Measurements from ENCODE around the gene WIPI1.
A peak's percentile ranks its signal among the peaks of the same experiment; 100 is the strongest.

Gene WIPI1

GRCh38 chr17:68401288-68401687 lies 56.0 kb downstream of the WIPI1 start:
- Mint-ChIP-seq H3K4me1 (ENCODE audit: low read depth) (peaks cover 31% of the 10 kb centered on the region), H3K27me3 (ENCODE audit: low read depth) (no peaks in the 10 kb centered on the region), H3K27ac (no peak overlapping the region), H3K4me3 (no peak overlapping the region), H3K9me3 (peaks cover 25% of the 10 kb centered on the region), H3K36me3 (ENCODE audit: low read depth) (peaks cover 41% of the 10 kb centered on the region)
- no peak for DNase-seq (ENCODE audit: low spot score)

GRCh38 chr17:68400404-68400735 lies 56.9 kb downstream of the WIPI1 start:
- DNase-seq (ENCODE audit: low spot score), result no peak
- peaks cover 35% of the 10 kb centered on the region for H3K36me3 Mint-ChIP-seq (ENCODE audit: low read depth)
- H3K9me3 Mint-ChIP-seq, result peaks cover 16% of the 10 kb centered on the region
- H3K27me3 Mint-ChIP-seq (ENCODE audit: low read depth), result no peaks in the 10 kb centered on the region
- H3K4me3 Mint-ChIP-seq, result peak overlapping the region; percentile 32
- peaks cover 31% of the 10 kb centered on the region for H3K4me1 Mint-ChIP-seq (ENCODE audit: low read depth)
- peak overlapping the region; percentile 63 for H3K27ac Mint-ChIP-seq

- Mint-ChIP-seq H3K4me1 (ENCODE audit: low read depth) (peaks cover 31% of the 10 kb centered on the region), H3K27ac (peak overlapping the region; percentile 63), H3K9me3 (peaks cover 14% of the 10 kb centered on the region), H3K36me3 (ENCODE audit: low read depth) (peaks cover 36% of the 10 kb centered on the region), H3K4me3 (peak overlapping the region; percentile 32), H3K27me3 (ENCODE audit: low read depth) (no peaks in the 10 kb centered on the region)
- DNase-seq (ENCODE audit: low spot score), result peak; percentile 49
Observed at GRCh38 chr17:68399638-68400403, 57.5 kb downstream of the WIPI1 start.

- peaks cover 31% of the 10 kb centered on the region for H3K4me1 Mint-ChIP-seq (ENCODE audit: low read depth)
- DNase-seq (ENCODE audit: low spot score), result no peak
- peaks cover 34% of the 10 kb centered on the region for H3K36me3 Mint-ChIP-seq (ENCODE audit: low read depth)
- no peaks in the 10 kb centered on the region for H3K27me3 Mint-ChIP-seq (ENCODE audit: low read depth)
- H3K27ac Mint-ChIP-seq, result peak overlapping the region; percentile 70
- H3K9me3 Mint-ChIP-seq, result peaks cover 8% of the 10 kb centered on the region
- H3K4me3 Mint-ChIP-seq, result peak overlapping the region; percentile 52
Observed at GRCh38 chr17:68398691-68399637, 58.3 kb downstream of the WIPI1 start.

GRCh38 chr17:68397108-68397536 lies 60.2 kb downstream of the WIPI1 start:
- no peak for DNase-seq (ENCODE audit: low spot score)
- peak overlapping the region; percentile 37 for H3K27ac Mint-ChIP-seq
- H3K4me3 Mint-ChIP-seq, result peak overlapping the region; percentile 17
- peaks cover 6% of the 10 kb centered on the region for H3K9me3 Mint-ChIP-seq
- no peaks in the 10 kb centered on the region for H3K27me3 Mint-ChIP-seq (ENCODE audit: low read depth)
- H3K36me3 Mint-ChIP-seq (ENCODE audit: low read depth), result peaks cover 31% of the 10 kb centered on the region
- H3K4me1 Mint-ChIP-seq (ENCODE audit: low read depth), result peaks cover 31% of the 10 kb centered on the region

GRCh38 chr17:68396226-68397107 lies 60.8 kb downstream of the WIPI1 start:
- no peak for DNase-seq (ENCODE audit: low spot score)
- no peaks in the 10 kb centered on the region for H3K27me3 Mint-ChIP-seq (ENCODE audit: low read depth)

GRCh38 chr17:68394608-68395331 lies 62.5 kb downstream of the WIPI1 start:
- H3K27ac Mint-ChIP-seq, result no peak overlapping the region
- no peaks in the 10 kb centered on the region for H3K27me3 Mint-ChIP-seq (ENCODE audit: low read depth)
- H3K4me1 Mint-ChIP-seq (ENCODE audit: low read depth), result peaks cover 24% of the 10 kb centered on the region

More at GRCh38 chr17:68396226-68397107, 60.8 kb downstream of the WIPI1 start:
- peaks cover 6% of the 10 kb centered on the region for H3K9me3 Mint-ChIP-seq
- peak overlapping the region; percentile 37 for H3K27ac Mint-ChIP-seq
- no peak overlapping the region for H3K4me3 Mint-ChIP-seq
- H3K4me1 Mint-ChIP-seq (ENCODE audit: low read depth), result peaks cover 31% of the 10 kb centered on the region
- H3K36me3 Mint-ChIP-seq (ENCODE audit: low read depth), result peaks cover 26% of the 10 kb centered on the region

GRCh38 chr17:68391561-68392268 lies 65.6 kb downstream of the WIPI1 start:
- no peaks in the 10 kb centered on the region for H3K27me3 Mint-ChIP-seq (ENCODE audit: low read depth)
- H3K27ac Mint-ChIP-seq, result no peak overlapping the region
- no peak for DNase-seq (ENCODE audit: low spot score)
- H3K4me1 Mint-ChIP-seq (ENCODE audit: low read depth), result peaks cover 5% of the 10 kb centered on the region
- peaks cover 6% of the 10 kb centered on the region for H3K9me3 Mint-ChIP-seq
- H3K4me3 Mint-ChIP-seq, result no peak overlapping the region
- peaks cover 17% of the 10 kb centered on the region for H3K36me3 Mint-ChIP-seq (ENCODE audit: low read depth)

More at GRCh38 chr17:68394608-68395331, 62.5 kb downstream of the WIPI1 start:
- Mint-ChIP-seq H3K36me3 (ENCODE audit: low read depth) (peaks cover 20% of the 10 kb centered on the region), H3K9me3 (peaks cover 6% of the 10 kb centered on the region), H3K4me3 (no peak overlapping the region)
- no peak for DNase-seq (ENCODE audit: low spot score)

- peaks cover 6% of the 10 kb centered on the region for H3K9me3 Mint-ChIP-seq
- H3K4me3 Mint-ChIP-seq, result no peak overlapping the region
- H3K4me1 Mint-ChIP-seq (ENCODE audit: low read depth), result peaks cover 4% of the 10 kb centered on the region
- no peaks in the 10 kb centered on the region for H3K27me3 Mint-ChIP-seq (ENCODE audit: low read depth)
- no peak for DNase-seq (ENCODE audit: low spot score)
- no peak overlapping the region for H3K27ac Mint-ChIP-seq
- peaks cover 14% of the 10 kb centered on the region for H3K36me3 Mint-ChIP-seq (ENCODE audit: low read depth)
Observed at GRCh38 chr17:68390888-68391545, 66.3 kb downstream of the WIPI1 start.

- Mint-ChIP-seq H3K9me3 (no peaks in the 10 kb centered on the region), H3K36me3 (ENCODE audit: low read depth) (peaks cover 3% of the 10 kb centered on the region), H3K4me1 (ENCODE audit: low read depth) (peaks cover 10% of the 10 kb centered on the region), H3K27me3 (ENCODE audit: low read depth) (no peaks in the 10 kb centered on the region), H3K4me3 (no peak overlapping the region), H3K27ac (no peak overlapping the region)
- no peak for DNase-seq (ENCODE audit: low spot score)
Observed at GRCh38 chr17:68389041-68389440, 68.3 kb downstream of the WIPI1 start.

GRCh38 chr17:68387435-68388218 lies 69.7 kb downstream of the WIPI1 start:
- H3K9me3 Mint-ChIP-seq, result no peaks in the 10 kb centered on the region
- no peak overlapping the region for H3K4me3 Mint-ChIP-seq
- no peak for DNase-seq (ENCODE audit: low spot score)
- H3K4me1 Mint-ChIP-seq (ENCODE audit: low read depth), result peaks cover 22% of the 10 kb centered on the region
- H3K27me3 Mint-ChIP-seq (ENCODE audit: low read depth), result no peaks in the 10 kb centered on the region
- no peak overlapping the region for H3K27ac Mint-ChIP-seq
- H3K36me3 Mint-ChIP-seq (ENCODE audit: low read depth), result no peaks in the 10 kb centered on the region
